ENCODE measurements around the gene SLC22A5.

The SLC22A5 gene

DNA sequence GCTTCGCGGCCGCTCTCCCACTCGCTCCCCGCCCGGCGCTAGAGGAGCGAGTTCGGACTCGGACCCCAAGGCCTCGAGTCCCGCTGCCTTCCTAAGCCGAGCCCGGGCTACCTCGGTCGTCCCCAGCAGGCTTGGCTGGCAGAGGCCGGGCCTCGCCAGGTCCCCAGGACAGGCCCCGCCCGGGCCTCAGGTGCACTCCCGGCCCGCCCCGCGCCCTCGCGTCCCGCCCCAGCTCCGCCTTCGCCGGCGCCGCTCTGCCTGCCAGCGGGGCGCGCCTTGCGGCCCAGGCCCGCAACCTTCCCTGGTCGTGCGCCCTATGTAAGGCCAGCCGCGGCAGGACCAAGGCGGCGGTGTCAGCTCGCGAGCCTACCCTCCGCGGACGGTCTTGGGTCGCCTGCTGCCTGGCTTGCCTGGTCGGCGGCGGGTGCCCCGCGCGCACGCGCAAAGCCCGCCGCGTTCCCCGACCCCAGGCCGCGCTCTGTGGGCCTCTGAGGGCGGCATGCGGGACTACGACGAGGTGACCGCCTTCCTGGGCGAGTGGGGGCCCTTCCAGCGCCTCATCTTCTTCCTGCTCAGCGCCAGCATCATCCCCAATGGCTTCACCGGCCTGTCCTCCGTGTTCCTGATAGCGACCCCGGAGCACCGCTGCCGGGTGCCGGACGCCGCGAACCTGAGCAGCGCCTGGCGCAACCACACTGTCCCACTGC is at the start of gene SLC22A5:
Gene SLC22A5, plus strand, starts transcription at position 237 of the 707 bp plus-strand sequence. Its CDS starts 263 bp downstream, at position 500.
- DNase-seq: no peak

GRCh38 chr5:132319975-132320374 is 49.5 kb upstream of the SLC22A5 start:
- no peak for DNase-seq

DNA sequence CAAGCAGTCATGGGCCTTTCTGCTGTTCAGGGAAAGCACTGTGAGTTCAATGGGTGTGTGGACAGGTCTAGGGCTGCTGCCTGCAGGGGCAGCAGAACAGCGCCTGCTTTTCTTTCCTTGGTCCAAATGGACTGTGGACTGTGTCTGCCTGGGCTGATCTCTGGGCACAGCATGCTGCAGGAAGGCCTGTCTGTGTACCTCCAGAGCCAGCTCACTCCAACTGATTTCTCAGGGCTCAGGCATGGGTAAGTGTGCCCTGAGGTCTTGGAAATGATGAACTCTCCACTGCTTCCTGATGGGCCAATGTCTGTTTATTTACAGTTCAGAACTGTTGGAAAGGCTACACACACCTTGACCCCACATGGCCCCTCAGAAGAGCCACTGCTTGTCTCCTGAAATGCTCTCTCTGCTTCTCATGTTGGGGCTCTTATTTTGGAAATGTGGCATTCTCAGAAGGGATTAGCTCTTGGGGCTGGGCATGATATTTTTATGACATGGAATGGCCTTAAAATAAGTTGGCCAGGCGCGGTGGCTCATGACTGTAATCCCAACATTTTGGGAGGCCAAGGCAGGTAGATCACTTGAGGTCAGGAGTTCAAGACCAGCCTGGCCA is 48.3 kb upstream of the SLC22A5 start:
- DNase-seq: no peak

GRCh38 chr5:132322266-132322665 is 47.2 kb upstream of the SLC22A5 start:
- no peak for DNase-seq

DNA sequence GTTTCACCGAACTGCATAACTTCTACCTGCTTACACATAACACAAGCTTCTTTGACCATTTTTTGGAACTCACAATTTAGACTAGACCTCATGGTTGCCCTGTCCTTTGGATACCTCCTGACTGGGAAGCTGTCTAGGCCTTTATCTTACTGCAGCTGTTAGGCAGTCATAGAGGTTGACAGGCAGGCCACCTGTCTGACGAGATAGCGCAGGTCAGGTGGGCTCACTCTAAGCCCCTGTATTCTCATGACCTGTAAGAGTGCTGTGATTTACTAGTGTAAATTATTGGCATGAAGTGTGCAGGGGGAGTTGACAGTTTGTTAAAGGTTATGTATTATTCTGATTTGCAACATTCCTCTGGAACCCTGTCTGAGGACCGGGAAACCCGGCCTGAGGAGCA is 46.3 kb upstream of the SLC22A5 start:
- no peak for DNase-seq

GRCh38 chr5:132325691-132326090 is 43.8 kb upstream of the SLC22A5 start:
- no peak for DNase-seq

- DNase-seq: no peak
Measured at GRCh38 chr5:132327252-132327955, 42.1 kb upstream of the SLC22A5 start.

GRCh38 chr5:132334812-132335211 is 34.7 kb upstream of the SLC22A5 start:
- DNase-seq: no peak

- DNase-seq: no peak
Measured at GRCh38 chr5:132335402-132335801, 34.1 kb upstream of the SLC22A5 start.

DNA sequence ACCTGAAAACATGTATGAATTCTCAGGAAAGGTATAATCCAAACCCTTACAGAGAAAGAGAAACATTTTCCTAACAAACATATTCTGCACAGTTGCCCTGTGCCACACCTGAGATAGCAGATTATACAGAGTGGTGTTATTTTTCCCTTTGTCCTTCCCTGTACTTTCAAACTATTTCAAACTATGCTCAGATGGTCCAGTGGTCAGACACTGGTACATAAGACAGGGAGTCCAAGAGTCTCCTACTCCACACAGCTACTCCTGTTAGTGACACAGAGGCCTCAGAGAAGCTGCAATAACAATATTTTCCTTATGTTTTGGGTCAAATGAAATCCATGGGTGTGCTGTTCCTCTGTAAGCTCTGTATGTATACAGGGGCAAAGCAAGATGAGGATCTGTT is 30.0 kb upstream of the SLC22A5 start:
- no peak for DNase-seq

GRCh38 chr5:132342291-132343180 is 27.0 kb upstream of the SLC22A5 start:
- no peak for DNase-seq

DNA sequence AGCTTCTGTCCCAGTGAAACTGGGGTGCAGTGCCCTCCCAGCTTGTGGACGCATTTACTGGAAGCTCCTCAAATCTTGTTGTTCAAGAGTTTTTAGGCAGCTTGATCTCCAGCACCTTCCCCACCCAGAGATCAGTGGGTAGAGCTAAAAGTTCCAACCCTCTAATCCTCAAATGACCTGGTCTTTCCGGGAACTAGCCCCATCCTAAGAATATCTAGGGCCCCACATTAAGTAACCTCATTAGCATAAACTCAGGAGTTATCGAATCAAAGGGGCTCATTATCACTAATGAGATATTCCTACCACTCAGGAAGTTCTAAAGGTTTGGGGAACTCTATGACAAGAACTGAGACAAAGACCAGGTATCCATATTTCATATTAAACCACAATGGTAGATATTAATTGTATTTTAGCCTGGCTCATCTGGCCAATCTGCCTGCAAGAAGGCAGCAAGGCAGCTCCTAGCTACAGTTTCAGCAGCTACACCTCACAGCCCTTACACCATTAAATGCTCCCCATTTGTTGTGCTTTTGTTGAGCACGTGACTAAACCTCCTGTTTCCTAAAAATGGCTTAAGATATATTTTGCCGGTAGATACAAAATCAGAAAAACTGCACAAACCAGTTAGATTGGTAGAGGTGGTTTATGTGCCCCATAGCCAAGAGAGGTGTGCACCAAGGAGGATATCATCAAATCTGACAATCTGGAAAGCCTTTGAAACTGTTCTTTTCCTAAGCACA is 24.6 kb upstream of the SLC22A5 start:
- no peak for DNase-seq

- no peak for DNase-seq
Measured at GRCh38 chr5:132353486-132353995, 16.0 kb upstream of the SLC22A5 start.

GRCh38 chr5:132354381-132355139 is 14.9 kb upstream of the SLC22A5 start:
- DNase-seq: no peak

DNA sequence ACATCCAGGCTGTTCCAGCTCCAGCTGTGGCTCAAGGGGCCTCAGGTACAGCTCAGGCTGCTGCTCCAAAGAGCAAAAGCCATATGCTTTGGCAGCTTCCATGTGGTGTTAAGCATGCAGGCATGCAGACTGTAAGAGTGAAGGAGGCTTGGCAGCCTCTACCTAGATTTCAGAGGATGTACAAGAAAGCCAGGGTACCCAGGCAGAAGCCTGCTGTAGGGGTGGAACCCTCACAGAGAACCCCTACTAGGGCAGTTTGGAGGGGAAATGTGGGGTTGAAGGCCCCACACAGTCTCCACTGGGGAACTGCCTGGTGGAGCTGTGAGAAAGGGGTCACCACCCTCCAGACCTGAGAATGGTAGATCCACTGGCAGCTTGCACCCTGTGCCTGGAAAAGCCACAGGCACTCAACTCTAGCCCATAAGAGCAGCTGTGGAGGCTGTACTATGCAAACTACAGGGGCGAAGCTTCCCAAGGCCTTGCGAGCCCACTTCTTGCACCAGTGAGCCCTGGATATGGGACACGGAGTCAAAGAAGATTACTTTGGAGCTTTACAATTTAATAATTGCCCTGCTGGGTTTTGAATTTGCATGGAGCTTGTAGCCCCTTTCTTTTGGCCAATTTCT is 14.3 kb upstream of the SLC22A5 start:
- no peak for DNase-seq

DNA sequence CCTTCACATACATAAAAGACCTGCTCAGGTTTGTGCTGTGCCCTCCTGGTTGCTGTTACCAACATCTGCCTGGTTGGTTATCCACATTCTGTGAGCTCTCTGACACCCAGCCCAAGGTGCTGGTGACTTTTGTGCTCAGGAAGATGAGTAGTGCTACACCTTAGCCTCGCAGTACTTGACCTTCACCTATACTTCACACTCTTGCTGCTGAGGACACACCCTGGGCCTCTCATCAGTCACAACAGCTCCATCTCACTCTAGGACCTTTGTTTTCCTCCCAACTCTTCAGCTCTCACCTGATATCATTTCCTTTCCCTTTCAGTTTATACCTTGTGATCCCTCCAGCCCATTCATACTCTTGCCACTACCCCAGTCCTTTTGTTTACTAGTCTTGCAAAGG is 10.7 kb upstream of the SLC22A5 start:
- DNase-seq: no peak

GRCh38 chr5:132362086-132362485 is 7.4 kb upstream of the SLC22A5 start:
- no peak for DNase-seq

- peak; percentile 80 for DNase-seq
Measured at GRCh38 chr5:132363431-132364112, 5.9 kb upstream of the SLC22A5 start.

GRCh38 chr5:132364319-132364718 is 5.2 kb upstream of the SLC22A5 start:
- DNase-seq: peak; percentile 30

GRCh38 chr5:132365213-132365612 is 4.3 kb upstream of the SLC22A5 start:
- no peak for DNase-seq

Measured in NCI-H446 treated with DMSO at 0.1 percent for 48 hours (cell line).